GM12801 (cell line): ENCODE measurements around the gene SLC5A10.

ENCODE experiments used
- CTCF ChIP-seq: IDR thresholded peaks from one replicate; pipeline ENCODE4 v1.5.1; 2011; ENCODE audit warnings: control low read depth; ENCODE audit not compliant: insufficient read length; ENCODE audit errors: extremely low read depth

Gene SLC5A10

GRCh38 chr17:18919963-18920362, 32.0 kb upstream of the SLC5A10 start:
- no peak for TF ChIP-seq CTCF

- no peak for TF ChIP-seq CTCF
These were observed 31.0 kb upstream of the SLC5A10 start for GRCh38 chr17:18920911-18921441.

- TF ChIP-seq CTCF, result no peak
These were observed 30.5 kb upstream of the SLC5A10 start for GRCh38 chr17:18921485-18921884.

GRCh38 chr17:18921912-18922451, 30.0 kb upstream of the SLC5A10 start:
- no peak for TF ChIP-seq CTCF

GRCh38 chr17:18925187-18925586, 26.8 kb upstream of the SLC5A10 start:
- TF ChIP-seq CTCF, result no peak

- TF ChIP-seq CTCF, result no peak
These were observed 23.3 kb upstream of the SLC5A10 start for GRCh38 chr17:18928628-18929125.

- TF ChIP-seq CTCF, result no peak
These were observed 19.5 kb upstream of the SLC5A10 start for GRCh38 chr17:18932360-18933055.
